Activated CD4-positive, CD25-positive, alpha-beta regulatory T cell treated with anti-CD3 and anti-CD28 coated beads, Interleukin-2, amount 50 U/mL, for 72 hours (primary cell): ENCODE measurements around the gene CAT.
A peak's percentile ranks its signal among the peaks of the same experiment; 100 is the strongest.
"Not testable (repeated sequence)": the region's sequence is repeated elsewhere in the genome, so short reads cannot be mapped to it uniquely, and the experiment has no call there.

Experiments used
- DNase-seq: peaks from one replicate; pipeline ENCODE4 v3.0.0; 2021

The CAT gene

DNA sequence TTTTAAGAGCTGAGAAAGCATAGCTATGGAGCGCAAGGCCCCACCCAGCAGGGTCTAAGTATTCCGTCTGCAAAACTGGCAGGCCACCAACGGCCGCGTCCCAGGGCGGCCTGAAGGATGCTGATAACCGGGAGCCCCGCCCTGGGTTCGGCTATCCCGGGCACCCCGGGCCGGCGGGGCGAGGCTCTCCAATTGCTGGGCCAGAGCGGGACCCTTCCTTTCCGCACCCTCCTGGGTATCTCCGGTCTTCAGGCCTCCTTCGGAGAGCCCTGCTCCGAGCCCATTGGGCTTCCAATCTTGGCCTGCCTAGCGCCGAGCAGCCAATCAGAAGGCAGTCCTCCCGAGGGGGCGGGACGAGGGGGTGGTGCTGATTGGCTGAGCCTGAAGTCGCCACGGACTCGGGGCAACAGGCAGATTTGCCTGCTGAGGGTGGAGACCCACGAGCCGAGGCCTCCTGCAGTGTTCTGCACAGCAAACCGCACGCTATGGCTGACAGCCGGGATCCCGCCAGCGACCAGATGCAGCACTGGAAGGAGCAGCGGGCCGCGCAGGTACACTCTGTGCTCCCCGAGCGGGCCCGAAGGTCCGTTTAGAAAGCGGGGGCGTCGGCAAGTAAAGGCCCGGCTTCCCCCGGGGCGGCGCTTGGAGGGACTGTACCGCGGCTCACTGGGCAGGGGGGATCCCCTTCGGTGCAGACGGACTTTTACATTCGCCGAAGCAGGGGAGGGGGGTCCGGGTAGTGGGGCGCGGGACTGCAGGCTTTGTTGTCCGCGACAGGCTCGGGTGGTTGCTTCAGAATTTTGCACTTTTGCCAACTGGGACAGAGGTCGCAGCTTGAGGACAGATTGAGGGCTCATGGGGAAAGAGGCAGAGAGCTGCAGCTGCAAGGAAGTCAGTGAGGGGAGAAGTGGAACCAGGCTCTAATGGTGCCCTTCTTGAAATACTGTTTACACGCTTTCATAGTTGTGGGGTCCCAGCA is at the start of gene CAT:
Gene CAT (plus strand): TSS at position 406 of the 979 bp plus-strand sequence. CDS start 80 bp downstream, at position 486.
- DNase-seq = peak; percentile 97

DNA sequence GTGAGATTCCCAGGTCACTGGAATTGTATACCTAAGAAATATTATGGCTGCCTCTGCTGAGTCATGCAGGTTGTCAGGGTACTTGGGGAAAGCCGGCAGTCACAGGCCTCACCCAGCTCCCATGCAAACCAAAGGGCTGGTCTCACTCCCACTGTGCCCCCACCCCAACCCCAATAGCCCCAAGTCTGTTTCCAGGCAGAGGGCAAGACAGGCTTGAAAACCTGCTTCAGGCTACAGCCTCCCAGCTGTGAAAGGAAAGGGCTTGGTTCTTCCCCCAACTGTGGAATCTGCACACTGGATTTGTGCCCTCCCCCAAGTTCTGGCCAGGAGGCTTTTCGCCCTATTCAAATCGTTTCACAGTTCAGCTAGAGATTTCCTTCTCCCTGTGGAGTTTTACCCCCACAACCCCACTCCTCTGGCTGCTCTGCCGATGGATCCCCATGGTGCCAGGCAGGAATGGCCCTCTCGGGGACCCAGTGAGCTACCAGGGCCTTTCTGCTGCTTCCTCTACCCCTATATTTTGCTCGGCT is 43.9 kb upstream of the CAT start:
- no peak for DNase-seq

- DNase-seq = no peak
Observed at GRCh38 chr11:34395916-34396550, 42.7 kb upstream of the CAT start.

DNA sequence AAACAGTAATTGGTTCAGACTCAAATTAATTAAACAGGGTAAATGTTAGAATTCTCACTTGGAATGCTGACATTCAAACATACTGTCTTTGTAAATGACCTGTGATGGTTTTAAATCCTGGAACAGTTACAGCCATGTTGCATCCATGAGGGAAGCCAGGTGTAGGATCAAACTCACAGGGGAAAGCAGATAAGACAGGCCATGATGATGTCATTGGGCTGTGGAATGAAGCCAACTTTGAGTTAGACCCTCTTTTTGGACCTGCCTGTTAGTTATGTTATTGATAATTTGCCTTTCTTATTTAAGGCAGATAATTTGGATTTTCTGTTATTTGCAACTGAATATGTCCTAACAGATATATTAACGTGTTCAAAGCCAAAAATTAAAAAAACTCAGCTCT is 41.6 kb upstream of the CAT start:
- DNase-seq = no peak

GRCh38 chr11:34397811-34398210 is 40.9 kb upstream of the CAT start:
- DNase-seq = no peak

GRCh38 chr11:34403431-34403830 is 35.3 kb upstream of the CAT start:
- DNase-seq = no peak

DNA sequence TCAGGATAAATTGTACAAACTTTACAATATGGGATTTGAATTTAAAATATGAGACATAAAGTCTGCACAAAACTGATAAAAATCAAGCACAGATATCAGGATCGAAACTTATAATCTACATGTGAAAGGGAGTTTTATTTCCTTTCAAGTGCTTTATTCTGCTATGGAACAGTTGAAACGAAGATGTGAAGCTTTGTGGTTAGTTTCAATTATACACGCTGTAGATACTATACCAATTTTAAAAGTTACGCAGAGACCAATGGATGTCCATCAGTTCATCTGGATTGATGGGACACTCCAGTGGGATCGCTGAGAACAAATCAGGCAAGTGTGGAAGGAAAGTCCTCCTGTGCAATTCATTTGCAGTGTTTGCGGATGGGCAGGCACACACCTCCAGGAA is 34.5 kb upstream of the CAT start:
- DNase-seq = no peak

GRCh38 chr11:34405079-34405858 is 33.5 kb upstream of the CAT start:
- no peak for DNase-seq

DNA sequence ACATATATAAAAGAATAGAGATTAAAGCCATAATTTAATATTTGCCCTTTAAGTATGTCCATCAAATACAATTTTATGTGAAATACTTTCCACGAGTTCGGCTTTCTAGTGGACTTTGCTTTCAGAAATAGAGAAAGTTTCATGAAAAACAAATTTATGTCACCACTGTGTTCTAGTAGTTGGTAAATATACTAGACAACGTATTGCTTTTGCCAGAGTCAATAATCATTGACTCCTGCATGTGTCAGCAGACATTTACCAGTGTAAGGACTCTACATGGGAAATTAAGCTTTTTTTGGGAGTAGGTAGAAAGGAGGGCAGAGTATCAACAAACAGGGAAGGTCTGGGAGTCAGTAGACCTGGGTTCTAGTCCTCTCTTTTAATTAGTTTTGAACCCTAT is 32.3 kb upstream of the CAT start:
- DNase-seq = no peak

GRCh38 chr11:34407121-34407813 is 31.5 kb upstream of the CAT start:
- no peak for DNase-seq

DNA sequence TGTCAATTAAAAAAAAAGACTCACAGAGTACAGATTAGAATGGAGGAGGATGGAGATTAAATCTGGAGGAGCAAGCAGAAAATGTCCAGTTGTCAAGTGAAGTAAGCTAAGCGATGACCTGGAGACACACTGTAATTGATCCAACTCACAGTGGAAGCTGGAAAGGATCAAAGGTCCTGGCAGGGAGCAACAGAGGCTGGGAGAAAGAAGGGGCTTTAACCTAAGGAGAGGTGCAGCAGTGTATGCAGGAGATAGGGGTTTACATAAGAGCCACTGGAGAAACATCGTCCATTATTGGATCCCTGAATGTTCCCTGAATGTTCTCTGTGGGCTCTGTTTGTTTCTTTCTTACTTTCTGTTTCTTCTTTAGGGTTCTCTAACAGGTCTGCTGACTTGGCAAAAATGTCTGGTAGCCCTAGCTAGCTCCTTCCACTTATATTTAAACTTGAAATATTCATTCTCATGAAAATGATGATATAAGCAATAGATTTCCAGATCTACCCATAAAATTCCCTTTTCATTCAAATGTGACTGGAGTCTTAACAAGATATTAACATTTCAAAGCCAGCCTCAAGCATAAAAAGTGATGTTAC is 30.1 kb upstream of the CAT start:
- no peak for DNase-seq

GRCh38 chr11:34411111-34411510 is 27.6 kb upstream of the CAT start:
- DNase-seq = no peak

DNA sequence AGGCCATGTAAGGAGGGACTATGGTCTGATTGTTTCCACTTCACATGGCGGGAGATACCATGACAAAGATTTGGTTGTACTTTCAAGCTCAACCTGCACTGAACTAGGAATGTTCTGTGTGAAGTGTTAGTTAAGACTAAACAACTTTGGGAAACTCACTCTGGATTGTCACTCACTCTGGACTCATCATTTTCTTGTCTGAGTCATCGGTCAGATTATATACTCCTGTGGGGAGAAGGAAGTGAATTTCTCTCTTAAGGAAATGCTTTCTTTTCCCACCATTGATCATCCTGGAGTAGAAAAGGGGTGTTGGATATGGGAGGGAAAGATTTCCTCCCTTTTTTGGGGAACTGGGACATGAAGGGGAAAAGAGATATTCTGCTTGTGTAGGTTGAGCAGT is 26.9 kb upstream of the CAT start:
- DNase-seq = no peak

- DNase-seq = no peak
Observed at GRCh38 chr11:34413263-34413662, 25.5 kb upstream of the CAT start.

DNA sequence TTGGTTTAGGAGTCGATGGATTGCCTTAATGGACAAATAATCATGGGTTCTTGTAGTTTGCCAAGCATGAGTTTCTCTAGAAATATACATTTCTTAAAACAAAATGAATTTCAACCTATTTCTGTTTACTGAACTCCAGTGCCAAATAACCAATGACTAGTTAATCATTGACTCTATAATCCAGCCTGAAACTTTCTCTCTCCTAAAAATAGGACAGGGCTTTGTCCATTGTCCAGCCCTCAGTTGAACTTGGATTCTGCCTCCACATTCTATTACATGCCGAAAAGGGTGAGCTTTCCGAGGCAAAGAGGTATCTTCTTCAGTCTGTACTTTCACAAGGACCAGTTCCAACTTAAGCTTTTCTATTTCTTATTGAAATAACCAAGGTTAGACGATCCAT is 23.2 kb upstream of the CAT start:
- DNase-seq = no peak

- DNase-seq = no peak
Observed at GRCh38 chr11:34416088-34416487, 22.6 kb upstream of the CAT start.

DNA sequence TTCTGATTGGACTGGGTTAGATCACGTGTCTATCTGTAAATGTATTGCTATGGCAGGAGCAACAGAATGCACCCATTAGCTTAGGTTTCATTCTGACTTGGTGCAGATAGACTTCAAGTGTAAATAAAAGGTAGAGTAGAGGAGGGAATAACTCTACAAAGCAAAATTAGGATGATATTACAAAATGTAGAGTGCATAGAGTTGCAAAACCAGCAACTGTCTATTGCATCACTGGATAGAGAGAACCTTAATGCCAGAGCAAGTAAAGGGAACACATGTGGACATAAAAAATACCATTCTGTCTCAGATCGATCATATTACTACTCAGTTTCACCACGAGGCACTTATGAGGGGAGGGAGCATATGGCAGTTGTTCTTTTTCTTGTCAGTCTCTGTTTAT is 22.0 kb upstream of the CAT start:
- DNase-seq = no peak

DNA sequence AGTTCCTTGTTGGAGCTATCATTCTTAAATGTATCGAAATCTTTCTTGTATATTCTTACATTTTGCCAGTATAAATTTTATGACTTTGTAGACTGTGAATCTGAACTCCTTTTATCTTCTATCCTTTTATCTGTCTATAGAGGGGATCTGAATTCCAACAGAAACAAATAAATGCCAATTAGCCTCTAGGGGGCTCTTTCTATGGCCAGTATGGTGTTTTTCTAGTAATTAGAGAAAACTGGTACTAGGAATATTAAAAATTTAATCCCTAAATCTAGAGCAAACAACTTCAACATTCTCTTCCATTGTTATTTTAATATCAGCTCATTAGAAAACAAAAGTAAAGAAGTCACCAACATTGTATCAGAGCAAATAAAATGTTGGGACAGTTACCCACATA is 21.5 kb upstream of the CAT start:
- DNase-seq = no peak

- DNase-seq = no peak
Observed at GRCh38 chr11:34419158-34419557, 19.6 kb upstream of the CAT start.

GRCh38 chr11:34423300-34423699 is 15.4 kb upstream of the CAT start:
- DNase-seq = no peak

DNA sequence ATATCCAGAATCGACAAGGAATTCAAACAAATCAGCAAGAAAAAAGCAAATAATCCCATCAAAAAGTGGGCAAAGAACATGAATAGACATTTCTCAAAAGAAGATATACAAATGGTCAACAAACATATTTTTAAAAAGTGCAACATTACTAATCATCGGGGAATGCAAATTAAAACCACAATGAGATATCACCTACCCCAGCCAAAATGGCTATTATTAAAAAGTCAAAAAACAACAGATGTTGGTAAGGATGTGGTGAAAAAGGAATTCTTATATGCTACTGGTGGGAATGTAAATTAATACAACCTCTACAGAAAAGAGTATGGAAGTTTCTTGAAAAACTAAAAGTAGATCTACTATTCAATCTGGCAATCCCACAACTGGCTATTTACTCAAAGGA is 13.9 kb upstream of the CAT start:
- DNase-seq = not testable (repeated sequence)

GRCh38 chr11:34425360-34425759 is 13.4 kb upstream of the CAT start:
- no peak for DNase-seq
